GM19397 (cell line): Measurements from ENCODE around the gene TMEM114.
"Not testable (repeated sequence)": the region's sequence is repeated elsewhere in the genome, so short reads cannot be mapped to it uniquely, and the experiment has no call there.

ENCODE experiments used
- ATAC-seq: cut with Tn5 transposase; IDR thresholded peaks from one replicate; pipeline ENCODE4 v1.9.1; 2021; ENCODE audit warnings: mild to moderate bottlenecking, moderate library complexity; ENCODE audit not compliant: unreplicated experiment

The TMEM114 gene

DNA sequence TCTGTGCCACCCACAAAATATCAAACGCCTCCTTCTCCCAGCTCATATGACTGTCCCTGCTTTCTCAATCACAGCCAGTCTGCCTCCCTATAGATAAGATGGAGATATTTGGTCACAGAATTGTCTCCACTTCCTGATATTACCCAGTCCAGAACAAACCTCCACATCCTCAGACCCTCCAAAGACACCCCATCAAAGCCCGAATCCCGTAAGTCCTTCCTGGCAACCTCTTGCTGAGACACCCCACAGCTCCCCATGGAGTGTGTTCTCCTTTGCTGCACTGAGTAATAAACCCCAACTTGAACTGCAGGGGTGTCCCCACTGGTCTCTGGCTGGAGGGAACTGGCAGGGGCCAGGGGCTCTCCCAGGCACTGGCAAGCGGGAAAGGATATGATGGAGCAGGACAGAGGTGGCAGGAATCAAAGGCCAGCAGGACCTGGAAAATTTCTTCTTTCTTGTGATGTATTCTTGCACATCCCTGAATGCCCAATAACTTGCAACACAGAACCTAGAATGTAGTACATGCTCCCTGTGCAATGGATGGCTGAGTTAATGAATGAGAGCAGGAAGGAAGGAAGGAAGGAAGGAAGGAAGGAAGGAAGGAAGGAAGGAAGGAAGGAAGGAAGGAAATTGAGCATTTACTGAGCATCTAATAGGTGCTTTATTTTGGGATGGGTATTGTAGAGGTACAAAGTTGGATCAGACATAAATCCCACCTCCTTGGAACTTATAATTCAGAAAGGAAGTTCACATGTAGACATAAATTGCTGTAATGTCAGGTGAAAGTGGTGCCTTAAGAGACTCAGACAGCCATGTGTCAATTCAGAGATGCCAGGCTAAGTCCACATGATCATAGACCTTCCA is 13.9 kb downstream of the TMEM114 start:
- no peak for ATAC-seq

DNA sequence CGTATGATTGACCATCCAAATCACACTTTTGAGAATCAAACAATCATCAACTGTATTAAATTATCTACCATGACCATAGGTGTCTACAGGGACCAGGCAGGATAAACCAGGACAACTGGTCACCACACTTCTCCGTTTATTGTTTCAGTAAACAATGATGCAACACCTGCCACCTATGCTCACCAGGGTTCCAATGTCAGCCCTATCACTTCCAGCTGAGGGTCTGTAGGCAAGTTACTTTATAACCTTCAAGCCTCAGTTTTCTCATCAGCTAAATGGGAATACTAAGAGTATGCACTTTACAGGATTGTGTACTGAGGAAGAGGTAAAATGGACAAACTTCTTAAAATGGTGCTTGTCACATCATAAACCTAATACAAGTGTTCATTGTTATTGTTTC is 14.9 kb downstream of the TMEM114 start:
- no peak for ATAC-seq

DNA sequence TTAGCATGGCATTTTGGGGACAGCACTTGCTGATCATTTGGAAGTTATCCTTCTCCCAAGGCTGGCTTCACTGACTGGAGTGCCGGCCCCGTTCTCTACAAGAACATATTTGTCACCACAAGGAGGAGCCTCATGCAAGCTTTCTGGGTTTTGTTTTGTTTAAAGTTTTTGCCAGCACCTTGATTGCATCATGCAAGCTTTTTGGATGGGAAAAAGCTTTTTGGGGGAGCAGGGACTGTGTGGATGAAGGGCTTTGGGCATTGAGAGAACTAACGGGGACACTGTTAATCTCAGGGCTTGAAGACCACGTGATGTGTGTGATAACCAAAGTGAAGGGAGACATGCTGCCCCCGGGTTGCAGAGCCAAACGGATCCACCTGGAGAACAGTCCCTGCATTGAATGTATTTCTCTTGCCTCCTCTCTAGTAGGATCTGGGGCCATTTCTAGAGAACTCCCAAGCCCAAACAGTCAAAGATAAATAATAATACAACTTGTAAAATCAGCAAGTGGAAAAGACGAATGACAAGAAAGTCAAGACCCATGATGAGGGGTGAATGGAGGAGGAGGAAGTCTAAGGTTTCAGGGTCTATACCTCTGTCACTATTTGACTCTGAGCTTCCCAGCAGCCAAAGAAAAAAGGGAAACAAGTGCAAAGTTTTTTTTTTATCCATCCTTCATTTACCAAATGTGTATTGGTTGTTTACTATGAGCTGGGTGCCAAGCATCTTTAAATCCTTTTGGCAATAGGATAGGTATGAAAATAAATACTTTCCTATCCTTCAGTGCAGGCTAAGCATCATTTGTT is 17.2 kb downstream of the TMEM114 start:
- no peak for ATAC-seq

DNA sequence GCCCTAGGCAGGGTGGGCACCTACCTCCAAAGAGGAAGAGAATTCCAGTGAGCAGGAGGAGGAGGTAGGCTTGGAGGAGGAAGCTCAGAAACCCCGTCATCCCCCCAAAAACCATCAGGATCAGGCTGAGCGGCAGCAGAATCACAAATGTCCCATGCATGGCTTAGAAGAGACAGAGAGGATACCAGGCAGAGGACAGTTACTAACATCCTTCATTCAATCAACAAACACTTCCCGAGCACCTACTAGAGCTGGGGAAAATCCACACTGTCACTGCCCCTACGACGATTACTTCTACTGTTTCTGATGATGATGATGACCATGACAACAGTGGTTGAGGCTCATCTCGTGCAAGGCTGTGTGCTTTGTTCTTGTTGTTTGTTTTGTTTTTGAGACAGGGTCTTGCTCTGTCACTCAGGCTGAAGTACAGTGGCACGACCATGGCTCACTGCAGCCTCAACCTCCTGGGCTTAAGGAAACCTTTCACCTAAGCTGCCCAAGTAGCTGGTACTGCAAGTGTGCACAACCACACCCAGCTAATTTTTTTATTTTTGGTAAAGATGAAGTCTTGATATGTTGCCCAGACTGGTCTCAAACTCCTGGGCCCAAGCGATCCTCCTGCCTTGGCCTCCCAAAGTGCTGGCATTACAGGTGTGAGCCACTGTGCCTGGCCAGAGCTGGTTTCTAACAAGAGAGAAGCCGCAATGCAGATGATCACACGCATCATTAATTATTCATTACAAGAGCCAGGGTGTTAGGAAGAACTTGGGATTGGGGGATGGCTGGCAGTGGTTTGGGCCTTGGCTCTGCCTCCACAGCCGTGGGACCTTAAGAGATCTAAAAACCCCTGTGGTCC is 18.0 kb downstream of the TMEM114 start:
- no peak for ATAC-seq

DNA sequence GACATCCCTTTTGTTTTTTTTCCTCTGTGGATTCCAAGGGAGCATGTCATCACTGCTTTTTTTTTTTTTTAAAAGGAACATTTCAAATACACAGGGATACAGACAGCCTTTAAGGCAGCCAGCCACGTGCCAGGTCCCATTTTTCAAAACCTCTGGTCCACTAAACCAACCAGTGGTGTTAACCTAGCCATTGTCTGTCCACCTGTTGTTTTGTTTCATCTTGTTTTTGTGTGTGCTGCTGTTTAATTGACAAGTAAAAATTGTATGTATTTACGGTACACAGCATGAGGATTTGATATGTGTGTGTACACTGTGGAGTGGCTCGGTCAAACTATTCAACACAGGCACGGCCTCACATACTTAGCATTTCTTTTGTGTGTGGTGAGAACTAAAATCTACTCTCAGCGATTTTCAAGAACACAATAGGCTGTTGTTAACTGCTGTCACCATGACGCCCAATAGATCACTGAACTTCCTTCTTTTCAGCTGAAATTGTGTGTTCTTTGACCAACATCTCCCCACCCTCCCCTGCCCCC is 19.2 kb downstream of the TMEM114 start:
- ATAC-seq: no peak

DNA sequence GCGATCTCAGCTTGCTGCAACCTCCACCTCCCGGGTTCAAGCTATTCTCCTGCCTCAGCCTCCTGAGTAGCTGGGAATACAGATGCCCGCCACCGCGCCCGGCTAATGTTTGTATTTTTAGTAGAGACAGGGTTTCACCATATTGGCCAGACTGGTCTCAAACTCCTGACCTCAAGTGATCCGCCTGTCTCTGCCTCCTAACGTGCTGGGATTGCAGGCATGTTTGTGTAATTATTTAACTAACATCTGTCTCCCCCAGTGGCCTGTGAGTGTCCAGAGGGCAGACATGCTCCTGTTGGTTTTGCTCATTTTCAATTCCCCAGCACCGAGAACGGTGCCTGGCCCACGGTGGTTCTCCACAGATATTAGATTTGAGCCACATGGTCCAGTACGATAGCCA is 19.9 kb downstream of the TMEM114 start:
- ATAC-seq: not testable (repeated sequence)

DNA sequence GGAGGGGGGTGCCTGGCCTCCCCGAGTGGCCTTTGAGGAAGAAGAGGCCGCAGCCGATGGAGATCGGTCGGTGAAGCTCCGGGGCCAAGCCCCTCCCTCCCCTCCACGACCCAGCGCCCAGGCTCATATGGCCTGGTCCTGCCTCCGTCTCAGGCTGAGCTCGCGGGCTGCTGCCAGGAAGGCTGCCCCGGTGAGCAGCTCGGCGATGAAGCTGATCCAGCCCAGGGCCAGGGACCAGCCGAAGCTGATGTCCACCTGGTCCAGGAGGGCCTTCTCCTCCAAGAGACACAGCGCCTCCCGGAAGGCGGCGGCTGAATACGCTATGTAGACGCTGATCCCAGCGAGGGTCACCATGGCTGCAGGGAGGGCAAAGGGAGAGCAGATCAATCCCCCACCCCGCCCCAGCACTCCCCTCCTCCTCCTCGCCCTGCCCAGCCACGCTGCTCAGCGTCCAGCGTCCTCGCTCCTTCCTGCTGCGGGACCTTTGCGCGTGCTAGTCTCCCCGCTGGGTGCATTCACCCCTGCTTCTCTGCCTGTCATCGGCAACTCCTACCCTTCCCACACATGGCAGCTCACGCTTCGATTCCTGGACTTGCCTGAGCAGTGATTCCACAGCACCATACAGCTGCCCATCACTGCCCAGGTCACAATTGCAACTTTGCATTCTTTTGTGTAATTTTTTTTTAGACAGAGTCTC is 20.5 kb downstream of the TMEM114 start:
- no peak for ATAC-seq

DNA sequence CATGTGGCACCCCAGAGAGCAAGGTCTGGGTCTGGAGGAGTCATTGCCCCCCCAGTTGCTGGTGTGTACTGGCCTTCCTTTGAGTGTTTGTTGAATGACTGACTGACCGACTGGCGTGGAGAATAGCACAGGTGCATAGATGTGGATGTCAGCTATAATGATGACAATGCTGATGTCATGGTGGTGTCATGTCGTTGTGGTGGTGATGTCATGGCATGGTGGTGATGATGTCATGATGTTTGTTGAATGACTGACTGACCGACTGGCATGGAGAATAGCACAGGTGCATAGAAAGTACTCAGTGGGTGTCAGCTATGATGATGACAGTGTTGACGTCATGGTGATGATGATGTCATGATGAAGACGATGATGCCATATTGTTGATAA is 22.1 kb downstream of the TMEM114 start:
- ATAC-seq: no peak

DNA sequence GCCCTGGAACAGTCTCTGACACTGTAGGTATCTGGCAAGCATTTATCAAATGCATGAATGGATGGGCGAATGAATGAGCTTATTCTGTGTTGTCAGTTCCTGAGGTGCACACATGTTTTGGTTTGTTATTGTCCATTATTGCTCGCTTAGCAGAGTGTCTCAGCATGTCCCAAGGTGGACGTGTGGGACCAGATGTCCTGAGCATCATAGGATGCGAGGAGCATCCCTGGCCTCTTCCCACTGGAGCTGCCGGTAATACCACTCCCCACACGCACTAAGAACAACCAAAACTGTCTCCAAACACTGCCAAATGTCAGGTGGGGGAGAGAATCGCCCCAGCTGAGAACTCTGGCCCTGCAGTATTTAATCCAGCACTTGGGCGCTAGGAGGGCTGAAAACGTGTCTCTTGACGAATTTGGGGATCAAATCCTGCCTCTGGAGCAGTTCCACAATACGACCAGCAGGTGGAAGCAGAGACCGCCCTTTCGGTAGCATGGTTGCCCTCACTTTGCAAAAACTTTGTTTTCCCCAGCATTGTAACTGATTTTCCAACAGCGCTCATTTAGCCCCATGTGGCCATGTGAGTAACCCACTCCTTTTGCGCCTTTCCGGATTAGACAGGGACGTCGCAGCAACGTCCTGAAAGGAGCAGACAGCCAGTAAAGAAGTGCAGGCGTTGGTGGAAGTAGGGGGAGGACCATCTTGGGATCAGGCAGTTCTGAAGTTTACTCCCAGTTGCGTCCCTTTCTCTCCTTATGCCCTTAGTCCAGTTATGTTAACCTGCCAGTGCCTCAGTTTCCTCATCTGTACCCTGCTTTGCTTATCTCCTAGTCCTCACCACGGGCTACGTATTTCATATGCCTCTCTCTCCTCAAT is 22.7 kb downstream of the TMEM114 start:
- peak; percentile 68 for ATAC-seq

DNA sequence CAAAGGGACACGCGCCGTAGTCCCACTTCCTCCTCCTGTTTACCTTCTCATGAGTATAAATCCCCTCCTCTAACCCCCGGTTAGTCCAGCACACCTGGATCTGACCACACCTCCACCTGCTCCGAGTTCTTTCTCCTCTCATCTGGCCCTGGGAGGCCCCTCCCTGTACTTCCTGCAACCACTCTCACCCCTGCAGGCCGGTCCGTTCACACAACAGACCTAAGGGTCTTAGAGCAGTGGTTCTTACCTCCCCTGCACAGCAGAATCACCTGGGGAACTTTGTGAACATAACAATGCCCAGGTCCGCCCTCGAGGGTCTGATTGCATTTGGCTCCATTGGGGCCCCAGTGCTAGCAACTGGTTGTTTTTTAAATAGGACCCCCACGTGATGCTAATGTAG is 24.8 kb downstream of the TMEM114 start:
- ATAC-seq: no peak

DNA sequence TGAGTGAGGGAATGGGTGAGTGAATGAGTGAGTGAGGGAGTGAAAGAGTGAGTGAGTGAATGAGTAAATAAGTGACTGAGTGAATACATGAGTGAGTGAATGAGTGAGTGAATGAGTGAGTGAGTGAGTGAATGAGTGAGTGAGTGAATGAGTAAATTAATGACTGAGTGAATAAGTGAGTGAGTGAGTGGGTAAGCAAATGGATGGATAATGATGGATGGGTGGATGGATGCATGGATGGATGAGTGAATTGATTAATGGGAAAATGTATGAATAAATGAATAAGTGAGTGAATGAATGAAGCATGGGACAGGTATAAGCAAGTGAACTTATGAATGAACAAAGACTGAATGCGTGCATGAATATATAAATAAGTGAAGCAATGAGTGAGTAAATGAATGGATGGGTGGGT is 25.4 kb downstream of the TMEM114 start:
- ATAC-seq: no peak

DNA sequence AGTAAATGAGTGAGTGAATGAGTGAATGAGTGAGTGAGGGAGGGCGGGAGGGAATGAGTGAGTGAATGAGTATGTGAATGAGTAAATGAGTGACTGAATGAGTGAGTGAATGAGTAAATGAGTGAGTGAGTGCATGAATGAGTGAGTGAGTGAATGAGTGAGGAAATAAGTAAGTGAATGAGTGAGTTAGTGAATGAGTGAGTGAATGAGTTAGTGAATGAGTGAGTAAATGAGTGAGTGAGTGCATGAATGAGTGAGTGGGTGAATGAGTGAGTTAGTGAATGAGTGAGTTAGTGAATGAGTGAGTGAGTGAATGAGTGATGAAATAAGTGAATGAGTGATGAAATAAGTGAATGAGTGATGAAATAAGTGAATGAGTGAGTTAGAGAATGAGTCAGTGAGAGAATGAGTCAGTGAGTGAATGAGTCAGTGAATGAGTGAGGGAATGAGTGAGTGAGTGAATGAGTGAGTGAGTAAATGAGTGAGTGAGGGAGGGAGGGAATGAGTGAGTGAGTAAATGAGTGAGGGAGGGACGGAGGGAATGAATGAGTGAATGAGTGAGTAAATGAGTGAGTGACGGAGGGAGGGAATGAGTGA is 26.3 kb downstream of the TMEM114 start:
- ATAC-seq: not testable (repeated sequence)

DNA sequence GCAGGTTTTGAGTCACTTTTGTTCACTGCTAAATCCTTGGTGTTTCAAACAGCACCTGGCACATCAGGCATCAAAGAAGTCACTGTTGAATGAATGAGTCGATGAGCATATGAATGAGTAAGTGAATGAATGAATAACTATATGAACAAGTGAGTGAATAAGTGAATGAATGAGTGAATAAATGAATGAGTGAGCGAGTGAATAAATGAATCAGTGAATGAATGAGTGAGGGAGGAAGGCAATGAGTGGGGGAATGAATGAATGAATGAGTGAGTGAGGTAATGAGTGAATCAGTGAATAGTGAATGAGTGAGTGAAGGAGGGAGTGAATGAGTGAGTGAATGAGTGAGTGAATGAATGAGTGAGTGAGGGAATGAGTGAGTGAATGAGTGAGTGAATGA is 28.8 kb downstream of the TMEM114 start:
- no peak for ATAC-seq

DNA sequence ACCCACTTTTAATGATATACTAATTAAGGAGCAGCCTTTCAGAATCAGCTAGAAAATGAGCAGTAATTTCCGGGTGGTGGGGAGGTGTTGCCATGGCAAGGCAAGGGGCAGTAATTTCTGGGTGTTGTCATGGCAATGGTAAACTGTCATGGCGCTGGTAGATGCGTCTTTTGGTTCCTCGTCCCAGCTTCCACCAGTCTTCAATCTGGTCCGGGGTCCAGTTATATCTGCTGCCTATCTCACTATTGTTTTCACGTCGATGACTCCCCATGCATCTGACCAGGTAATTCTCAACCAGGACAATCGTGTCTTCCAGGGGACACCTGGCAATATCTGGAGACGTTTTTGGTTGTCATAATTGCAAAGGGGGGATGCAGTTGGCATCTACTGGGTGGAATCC is 34.9 kb downstream of the TMEM114 start:
- no peak for ATAC-seq

DNA sequence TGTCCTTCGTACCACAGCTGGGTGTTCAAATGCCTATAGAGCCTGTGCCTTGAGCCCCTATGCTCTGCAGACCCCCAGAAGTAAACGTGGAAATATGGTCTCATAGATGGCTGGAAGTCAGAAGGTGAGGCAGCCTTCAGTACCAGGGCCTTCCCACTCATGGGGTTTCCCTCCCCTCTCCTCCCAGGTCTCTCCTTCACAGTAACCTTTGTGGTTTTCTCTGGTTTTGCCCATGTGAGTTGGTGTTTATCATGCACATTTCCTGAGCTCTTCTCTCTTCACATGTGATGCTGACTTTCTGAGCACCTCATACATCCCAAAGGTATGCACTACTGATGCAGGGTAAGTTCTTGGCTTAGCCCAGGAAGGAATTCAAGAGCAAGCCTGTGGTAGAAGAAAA is 35.4 kb downstream of the TMEM114 start:
- no peak for ATAC-seq

DNA sequence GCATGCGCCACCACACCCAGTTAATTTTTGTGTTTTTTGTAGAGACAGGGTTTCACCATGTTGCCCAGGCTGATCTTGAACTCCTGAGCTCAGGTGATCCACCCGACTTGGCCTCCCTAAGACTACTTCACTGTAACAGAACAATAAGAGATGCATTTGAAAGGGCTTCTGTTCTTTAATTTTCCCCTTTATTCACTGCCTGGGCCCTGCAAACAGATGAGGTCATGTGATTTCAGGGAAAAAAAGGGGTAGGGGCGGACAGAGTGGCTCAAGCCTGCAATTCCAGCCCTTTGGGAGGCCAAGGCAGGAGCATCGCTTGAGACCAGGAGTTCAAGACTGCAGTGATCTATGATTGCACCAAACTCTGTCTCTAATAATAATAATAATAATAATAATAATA is 36.3 kb downstream of the TMEM114 start:
- ATAC-seq: no peak

DNA sequence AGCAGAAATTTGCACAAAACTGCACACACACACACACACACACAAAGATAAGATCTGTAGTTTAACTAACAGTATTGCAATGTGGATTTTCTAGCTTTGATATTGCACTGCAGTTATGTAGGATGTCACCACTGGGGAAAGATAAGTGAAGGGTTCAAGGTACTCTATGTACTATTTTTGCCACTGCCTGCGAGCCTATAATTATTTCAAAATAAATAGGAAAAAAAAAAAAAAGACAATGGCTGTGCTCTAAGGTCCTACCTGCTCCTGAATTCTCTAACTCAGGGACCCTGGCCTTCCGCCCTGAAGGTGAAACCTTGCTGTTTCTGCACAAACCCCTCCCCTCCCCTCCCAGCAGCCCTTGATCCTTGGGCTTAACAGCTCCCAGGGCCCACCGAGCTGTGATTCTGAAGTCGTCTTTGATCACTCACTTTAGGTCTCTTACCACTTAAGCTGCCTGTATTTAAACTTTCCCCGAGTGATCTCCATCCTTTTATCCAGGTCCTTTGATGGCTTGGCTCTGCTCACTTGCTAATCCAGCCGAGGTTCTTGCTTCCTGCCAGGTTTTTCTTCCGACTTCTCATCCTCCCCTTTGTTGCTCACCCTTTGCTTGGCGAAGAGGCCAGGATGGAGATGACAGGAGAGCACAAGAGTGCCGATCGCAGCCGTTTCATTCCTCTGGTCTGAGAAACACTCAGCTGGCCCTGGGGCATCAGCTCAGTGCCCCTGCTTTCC is 37.7 kb downstream of the TMEM114 start:
- ATAC-seq: no peak
